ENCODE data around the gene PLEKHA5.
A peak's percentile ranks its signal among the peaks of the same experiment; 100 is the strongest.
"Not testable (repeated sequence)": the region's sequence is repeated elsewhere in the genome, so short reads cannot be mapped to it uniquely, and the experiment has no call there.

The PLEKHA5 gene

DNA sequence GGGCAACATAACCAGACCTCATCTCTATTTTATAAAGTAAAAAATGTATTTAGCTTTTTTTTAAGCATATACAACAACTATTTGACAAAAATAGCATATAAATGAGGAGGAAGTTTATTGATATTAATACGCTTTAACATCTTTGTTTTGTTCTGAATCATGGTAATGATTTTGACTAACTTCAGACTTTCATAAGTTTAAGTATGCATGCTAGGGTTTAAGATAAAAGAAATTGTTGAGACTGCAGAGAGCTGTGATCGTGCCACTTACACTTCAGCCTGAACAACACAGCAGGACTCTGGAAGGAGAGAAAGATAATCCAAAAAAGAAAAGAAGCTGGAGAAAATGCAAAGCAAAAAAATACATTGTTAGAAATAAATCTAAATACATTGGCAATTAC, 221.8 kb downstream of the PLEKHA5 start:
- no peak for DNase-seq

DNA sequence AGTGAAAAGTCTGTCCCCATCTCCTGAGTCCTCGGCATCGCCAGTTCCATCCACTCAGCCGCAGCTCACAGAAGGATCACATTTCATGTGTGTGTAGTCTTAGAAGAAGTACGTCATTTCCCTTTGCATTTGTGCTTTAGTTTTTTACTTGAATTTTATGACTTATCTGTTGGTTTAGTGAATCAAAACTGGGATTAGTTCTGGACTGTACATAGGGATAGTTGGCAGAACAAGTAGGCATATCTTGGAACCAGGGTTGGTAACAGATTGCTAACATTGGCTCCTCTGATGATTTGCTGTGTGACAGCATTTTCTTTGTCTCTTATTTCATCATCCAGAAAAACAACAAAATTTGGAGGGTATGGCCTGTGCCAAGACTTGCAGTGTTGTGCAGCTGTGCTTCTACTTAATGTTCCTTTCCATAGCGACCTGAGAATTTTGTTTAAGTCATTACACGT, 240.2 kb downstream of the PLEKHA5 start:
- DNase-seq = no peak

DNA sequence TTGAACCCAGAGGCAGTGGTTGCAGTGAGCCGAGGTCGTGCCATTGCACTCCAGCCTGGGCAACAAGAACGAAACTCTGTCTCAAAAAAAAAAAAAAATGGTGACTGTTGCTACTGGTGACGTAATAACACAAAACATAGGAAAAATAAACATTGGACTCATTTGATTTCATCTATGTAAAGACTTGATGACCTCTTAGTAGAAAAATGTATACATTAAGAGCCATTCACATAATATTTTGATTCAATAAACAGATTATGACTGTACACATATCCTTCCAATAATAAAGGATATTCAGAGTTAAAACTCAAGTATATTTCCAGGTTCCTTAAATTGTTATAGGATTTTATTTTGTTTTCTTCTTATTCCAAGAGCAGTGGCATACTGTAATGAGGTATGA, 244.1 kb downstream of the PLEKHA5 start:
- no peak for DNase-seq

DNA sequence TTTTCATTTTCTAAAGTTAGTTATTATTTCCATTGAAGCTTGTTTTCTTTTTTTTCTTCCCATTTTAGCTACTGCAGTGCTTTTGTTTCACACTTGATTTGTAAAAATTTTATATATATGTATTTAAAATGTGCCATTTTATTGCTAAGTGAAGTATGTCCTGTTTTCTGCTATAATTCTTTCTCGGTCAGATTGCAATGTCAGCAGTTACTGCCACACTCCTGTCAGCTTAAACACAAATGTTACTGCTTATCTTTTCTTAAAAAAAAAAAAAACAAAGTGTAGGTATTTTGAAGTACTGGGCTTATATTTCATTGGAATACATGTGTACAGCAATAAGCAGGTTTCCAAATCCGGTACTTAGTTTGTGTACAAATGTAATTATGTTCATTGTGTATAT, 246.4 kb downstream of the PLEKHA5 start:
- DNase-seq = no peak

DNA sequence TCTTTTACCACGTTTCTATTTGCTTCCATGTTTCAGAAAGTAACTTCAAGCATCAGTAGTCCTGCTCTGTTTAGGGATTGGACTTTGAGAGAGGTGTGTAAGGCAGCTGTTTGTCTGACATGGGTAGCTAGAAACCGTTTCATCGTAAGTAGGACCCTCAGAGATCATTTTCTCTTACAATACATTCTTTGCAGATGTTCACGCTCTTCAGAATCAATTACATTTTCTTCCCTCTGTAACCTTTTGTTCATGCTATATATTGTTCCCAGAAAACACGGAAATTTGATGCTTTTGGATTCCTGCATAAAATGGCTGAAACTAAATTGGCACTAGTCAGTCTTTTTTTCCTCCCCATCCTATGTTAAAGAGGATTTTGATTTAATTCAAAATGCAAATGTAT, 247.2 kb downstream of the PLEKHA5 start:
- DNase-seq = no peak

DNA sequence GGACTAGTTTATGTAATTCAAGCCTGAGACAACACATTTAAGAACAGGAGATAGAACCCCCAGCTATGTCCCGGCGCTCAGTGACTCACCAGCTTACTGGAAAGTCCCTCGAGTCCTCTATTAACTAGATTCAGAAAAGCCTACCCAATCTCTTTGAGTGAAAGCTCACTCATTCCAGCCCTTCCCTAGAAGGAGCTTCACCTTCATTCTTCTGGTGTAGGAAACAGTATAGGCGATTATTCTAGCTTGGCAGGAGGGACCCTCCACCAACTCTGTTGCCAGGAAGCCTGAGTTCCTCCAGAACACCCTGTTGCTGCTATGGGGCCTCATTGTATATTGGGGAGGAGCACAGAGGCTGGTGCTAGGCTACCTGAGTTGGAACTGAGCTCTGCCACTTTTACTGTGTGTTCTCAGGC, 252.6 kb downstream of the PLEKHA5 start:
- DNase-seq = peak; percentile 79

DNA sequence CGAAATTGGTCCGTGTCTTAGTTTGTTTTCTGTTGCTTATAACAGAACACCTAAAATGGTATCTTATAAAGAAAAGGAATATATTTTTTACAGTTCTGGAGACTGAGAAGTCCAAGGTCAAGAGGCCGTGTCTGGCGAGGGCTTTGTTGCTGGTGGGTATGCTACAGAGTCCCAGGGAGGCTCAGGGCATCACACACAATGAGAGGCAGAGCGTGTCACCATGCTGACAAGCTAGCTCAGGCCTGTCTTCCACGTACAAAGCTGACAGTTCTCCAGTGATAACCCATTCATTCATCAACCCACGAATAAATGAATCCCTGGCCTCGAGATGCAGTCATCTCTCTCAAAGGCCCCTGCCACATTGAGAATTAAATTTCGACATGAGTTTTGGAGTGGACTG, 253.0 kb downstream of the PLEKHA5 start:
- no peak for DNase-seq

DNA sequence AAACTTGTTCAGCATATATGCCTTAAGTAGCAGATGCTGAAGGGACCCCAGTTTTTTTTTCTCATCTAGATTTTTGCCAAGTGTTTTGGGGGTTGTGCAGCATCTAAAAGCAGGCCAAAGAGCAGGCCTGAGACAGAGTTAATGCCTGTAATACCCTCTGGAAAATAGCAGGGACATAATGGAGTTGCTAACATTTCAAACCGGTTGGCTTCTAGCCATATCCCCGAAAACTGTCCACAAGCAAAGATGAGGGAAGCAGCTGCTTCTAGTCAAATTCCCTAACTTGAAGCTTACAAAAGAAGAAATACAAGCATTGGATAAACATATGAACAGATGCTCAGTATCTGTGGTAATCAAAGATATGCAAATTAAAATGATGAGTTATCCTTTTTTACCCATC, 257.6 kb downstream of the PLEKHA5 start:
- no peak for DNase-seq

DNA sequence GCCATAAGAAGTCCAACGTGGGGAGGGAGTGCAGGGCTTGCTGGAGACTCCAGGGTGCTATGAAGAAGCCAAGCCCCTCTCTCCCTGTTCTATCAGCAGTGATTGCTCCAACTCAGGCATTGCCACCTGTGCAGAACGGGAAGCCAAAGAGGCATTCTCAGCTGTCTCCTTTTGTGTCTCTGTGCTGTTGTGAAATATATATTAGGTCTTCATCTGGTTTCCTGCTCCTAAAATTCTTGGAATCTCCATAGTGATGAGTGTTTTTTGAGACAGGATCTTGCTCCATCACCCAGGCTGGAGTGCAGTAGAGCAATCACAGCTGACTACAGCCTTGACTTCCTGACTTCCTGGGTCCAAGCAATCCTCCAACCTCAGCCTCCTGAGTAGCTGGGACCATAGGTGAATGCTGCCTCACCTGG, 258.6 kb downstream of the PLEKHA5 start:
- no peak for DNase-seq

DNA sequence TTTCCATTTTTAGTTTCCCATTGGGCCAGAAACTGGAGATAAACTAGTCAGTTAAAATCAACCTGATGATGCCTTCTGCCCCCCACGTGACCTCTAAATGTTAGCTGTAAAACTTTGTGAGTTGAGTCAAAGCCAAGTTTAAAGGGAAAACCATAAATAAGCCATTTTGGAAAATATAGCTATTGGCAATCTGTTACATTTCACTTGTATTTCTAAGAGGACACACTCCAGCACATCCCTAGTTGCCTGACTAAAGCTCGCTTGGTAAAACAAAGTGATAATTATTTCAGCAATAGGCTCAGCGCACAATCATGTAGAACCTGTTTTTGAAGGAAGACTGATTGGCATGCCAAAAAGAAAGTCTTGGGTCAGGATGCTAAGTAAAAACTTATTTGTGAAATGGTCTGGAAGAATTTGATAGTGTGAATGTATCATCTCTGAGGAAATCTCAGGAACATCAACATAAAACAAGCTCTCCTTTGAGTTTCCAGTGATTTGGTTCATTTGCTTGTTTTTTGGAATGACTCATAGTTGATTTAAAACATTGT, 260.6 kb downstream of the PLEKHA5 start:
- no peak for DNase-seq

DNA sequence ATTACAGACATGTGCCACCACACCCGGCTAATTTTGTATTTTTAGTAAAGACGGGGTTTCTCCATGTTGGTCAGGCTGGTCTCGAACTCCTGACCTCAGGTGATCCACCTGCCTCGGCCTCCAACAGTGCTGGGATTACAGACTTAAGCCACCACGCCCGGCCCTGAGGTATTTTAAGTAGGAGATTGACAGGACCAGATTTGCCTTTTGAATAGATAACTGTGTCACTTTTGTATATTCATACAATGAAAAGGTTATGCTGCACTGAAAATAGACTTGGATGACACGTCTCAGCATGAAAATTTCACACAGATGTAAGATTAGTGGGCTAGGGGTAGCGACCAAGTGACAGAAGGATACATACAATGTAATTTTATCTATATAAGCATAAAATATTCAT, 263.1 kb downstream of the PLEKHA5 start:
- DNase-seq = not testable (repeated sequence)

DNA sequence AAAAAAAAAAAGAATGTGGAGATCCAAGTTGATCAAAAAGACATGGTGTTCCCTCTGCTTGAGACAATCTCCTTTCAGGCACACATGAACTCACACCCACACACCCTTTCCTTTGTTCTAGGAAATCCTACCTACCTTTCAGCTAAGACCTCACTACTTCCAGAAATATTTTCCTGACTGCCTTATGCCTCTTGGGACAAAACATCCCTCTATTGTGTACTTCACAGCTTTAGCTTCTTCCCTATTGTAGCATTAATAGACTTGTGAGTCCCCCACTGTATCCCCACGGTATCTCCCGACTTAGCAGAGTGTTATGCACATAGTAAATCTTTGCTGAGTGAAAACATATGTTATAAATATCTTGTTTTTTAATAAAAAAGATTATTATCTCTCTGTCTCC, 264.9 kb downstream of the PLEKHA5 start:
- DNase-seq = no peak

DNA sequence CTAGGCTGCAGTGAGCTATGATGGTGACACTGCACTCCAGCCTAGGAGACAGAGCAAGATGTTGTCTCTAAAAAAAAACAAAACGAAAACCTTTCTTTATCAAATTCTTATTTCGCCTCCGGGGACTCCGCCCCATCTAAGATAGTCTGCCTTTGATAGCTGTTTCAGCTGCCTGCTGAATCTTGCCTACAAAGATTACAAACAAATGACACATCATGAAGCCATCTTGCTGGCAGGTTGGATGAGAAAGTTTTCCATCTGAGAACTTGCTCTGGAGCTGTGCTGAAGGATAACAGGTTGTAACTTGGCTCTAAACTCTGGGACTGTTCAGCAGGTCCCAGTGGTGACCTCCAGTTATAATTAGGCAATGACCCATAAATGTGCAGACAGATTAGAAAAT, 268.0 kb downstream of the PLEKHA5 start:
- no peak for DNase-seq

DNA sequence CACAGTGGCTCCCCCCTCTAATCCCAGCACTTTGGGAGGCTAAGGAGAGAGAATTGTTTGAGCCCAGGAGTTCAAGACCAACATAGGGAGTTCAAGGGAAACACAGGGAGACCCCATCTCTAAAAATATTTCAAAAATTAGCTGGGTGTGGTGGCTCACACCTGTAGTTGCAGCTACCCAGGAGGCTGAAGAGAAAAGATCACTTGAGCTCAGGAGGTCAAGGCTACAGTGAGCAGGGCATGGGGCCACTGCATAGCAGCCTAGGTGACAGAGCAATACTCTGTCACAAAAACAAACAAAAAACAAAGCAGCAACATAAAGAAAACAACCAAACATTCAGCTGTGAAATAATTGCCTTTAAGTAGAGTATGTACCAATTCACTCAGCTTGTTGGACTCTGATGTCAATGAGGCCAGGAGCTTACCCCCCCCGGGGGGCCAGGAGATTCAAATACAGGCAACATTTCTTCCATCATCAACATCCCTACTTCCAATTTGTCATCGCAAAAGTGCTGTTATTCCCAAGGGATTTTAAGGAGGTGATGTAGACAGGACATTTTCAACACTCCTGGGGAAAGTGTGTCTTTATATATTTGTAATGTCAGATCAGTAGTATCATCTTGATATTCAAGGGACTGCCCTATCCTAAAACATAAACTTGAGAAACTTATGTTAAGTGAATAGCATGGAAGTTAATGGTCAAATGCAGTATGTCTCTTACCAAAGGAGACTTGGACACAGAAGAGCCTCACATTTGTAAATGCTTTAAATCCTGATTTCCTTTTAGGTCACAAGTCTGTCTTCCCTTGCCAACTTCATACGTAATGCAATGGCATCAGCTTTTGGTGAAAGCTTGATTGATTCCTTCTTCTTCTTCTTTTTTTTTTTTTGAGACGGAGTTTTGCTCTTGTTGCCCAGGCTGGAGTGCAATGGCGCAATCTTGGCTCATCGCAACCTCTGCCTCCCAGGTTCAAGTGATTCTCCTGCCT, 269.1 kb downstream of the PLEKHA5 start:
- no peak for DNase-seq

DNA sequence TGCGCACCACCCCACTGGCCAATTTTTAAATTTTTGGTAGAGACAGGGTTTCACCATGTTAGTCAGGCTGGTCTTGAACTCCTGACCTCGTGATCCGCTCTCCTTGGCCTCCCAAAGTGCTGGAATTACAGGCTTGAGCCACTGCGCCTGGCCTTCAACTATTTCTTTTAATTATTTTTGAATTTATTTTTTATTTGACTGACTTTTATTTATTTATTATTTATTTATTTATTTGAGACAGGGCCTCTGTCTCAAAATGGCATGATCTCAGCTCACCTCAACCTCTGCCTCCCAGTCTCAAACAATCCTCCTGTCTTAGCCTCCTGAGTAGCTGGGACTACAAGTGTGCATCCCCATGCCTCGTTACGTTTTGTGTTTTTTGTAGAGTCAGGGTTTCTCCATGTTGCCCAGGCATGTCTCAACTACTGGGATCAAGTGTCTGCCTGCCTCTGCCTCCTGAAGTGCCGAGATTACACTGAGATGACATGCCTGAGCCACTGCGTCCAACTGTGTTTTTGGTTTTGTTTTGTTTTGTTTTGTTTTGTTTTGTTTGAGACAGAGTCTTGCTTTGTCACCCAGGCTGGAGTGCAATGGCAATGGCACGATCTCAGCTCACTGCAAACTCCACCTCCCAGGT, 271.2 kb downstream of the PLEKHA5 start:
- DNase-seq = not testable (repeated sequence)

DNA sequence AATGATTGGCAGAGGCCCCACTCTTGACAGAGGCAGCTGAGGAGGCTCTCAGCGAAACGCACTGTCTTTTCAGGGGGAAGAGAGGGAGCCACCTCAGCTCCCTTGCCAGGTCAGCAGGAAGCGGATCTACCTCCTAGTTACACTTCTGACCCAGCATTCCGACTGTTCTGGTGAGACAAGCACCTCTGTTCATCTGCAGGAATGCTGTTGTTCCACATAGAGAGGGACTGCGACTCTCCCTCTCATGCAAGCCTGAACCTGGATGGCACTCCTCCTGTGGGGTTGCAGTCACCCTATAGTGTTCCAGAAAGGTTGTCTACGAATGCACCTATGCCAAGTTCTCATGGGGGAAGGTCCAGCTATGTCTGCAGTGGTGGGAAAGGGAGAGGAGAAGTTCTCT, 272.7 kb downstream of the PLEKHA5 start:
- DNase-seq = no peak

DNA sequence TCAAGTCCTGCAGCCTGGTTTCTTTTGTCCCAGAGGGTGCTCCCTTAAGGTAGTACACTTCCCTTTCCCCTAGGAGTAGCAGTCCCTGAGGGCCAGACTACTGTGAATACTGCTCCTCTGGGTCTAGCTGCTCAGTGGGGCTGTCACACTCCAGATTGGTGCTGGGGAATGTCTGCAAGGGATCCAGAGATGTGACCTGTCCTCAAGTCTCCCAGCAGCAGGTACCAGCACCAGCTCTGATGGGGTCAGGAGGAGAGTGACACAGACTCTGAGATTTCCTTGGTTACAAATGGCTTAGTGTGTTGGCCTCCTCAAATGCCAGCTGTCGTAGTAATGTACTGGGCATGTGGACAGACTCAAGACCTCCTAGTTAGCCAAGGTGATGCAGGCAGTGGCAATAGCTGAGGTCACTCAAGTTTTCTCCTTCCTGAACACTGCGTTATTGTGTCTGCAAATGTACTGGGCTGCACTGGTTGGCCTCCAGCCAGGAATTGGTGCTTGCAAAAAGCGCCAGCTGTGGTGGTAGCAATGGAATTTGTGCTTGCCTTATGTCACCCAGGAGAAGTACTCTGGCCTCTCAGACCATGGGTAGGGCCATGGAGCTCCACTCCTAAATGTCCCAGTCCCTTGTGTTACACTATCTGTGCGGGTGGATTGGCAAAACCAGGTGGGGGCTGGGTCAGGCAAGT, 273.4 kb downstream of the PLEKHA5 start:
- no peak for DNase-seq

DNA sequence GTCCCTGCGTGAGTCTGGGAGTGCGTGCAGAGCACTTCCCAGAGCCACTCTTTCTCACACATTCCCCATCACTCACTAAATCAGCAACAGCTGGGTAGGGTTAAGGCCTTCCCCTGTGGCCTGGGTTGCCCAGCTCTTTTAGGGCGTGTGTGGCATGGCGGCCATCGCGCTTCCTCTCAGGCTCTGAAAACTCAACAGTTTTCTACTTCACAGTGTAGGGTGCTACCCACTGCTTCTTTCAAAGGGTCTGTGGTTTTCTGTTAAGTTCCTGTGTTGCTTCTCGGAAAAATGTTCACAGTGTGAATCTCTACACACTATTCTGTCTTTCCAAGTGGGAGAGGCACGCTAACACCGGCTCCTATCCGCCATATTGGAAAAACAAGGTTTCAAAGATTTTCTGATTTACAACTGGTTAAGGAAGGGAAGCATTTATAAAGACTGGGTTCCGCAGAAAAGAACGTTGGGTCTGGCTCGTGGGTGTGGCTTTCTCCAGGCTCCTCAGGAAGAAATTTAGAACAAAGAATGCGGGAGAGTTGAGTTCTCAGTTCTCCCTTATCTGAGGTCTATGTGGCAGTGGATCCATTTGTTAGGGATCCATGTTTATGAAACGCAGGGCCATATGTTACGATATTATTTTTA, 274.8 kb downstream of the PLEKHA5 start:
- peak; percentile 4 for DNase-seq

DNA sequence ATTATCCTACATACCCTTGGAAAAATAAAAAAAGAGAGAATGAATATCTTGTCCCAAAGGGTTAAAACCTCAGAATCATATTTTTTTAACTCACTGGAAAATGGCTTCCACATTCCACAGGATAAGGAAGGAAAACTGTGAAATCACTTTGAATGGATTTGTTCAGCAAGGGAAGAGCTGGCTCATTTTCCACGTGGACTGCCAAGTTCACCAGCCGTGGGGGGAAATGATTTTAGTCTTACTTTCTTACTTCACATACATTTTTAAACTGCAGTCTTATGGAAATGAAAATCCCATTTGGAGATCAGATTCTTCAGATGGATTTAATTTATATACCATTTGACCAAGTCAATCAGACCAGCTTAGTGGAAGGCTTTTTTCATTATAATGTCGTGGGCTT, 279.8 kb downstream of the PLEKHA5 start:
- no peak for DNase-seq

DNA sequence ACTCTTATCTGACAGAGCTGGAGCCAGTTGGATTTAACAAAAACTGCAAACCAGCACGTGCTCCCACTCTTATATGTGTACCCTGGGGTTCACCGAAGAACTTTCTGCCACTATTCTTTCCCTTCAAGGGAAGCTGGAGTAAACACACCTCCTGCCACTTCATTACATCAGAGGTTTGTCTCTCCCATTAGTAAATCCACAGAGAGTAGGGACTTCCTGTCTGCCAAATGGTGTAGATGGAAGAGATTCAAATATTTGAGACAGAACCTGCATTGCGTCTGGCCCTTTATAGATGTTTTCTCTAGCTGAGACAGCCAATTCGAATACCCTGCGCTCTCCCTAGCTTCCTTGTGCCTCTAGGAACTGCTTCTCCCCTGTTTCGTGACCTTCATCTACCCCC, 280.7 kb downstream of the PLEKHA5 start:
- no peak for DNase-seq

DNA sequence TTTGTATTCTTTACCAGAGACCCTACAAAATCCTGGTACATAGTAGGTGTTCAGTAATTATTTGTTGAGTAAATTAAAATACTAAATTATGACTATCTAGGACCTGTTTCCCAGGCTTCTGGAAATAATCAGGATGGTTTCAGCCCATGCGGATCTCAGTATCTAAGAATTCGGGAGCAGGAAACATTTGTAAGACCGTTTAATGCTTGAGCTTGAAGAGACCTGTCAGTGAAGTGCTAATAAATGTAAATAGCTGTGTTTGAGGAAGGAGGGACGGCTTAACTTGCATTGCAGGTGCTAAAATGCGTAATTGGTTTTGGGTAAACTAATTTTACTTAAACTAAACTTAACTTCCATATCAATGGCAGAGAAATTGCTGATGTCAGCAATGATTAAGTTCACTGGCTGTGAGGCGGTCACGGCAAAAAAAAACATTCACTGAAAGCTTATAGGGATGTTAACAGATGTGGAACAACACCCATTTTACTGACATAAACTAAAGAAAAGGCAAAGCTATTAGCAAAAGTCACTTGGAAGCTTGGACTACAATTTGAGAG, 281.2 kb downstream of the PLEKHA5 start:
- no peak for DNase-seq
